Cardiac fibroblast (primary cell): ENCODE measurements around the gene POLR1A.

Source experiments
- DNase-seq, 2 donors: peaks; one replicate each; pipeline versions ENCODE4 v3.0.0 to v3.0.0-alpha.2; 2010; ENCODE audit warnings: low read depth in 2 of 2
- H3K4me3 ChIP-seq, 2 donors: replicated peaks in 1 of 2; 1 replicate in 1 of 2; 2 replicates in 1 of 2; pipeline ENCODE4 v1.5.1; 2011; ENCODE audit warnings: low read depth in 2 of 2, low read length in 2 of 2, mild to moderate bottlenecking in 2 of 2, moderate library complexity in 1 of 2
- CTCF ChIP-seq: IDR thresholded peaks from one replicate; pipeline ENCODE4 v1.5.1; 2011; ENCODE audit warnings: low read depth, mild to moderate bottlenecking, low read length, inconsistent platforms

POLR1A gene

GRCh38 chr2:85990084-85990483 lies 115.6 kb downstream of the POLR1A start:
- no peak for TF ChIP-seq CTCF
- DNase-seq, result no peak
- no peak overlapping the region for H3K4me3 ChIP-seq

- no peak for TF ChIP-seq CTCF
- H3K4me3 ChIP-seq, result no peak overlapping the region
- DNase-seq, result no peak
Measured at GRCh38 chr2:85989288-85989865, 116.3 kb downstream of the POLR1A start.

GRCh38 chr2:85988914-85989270 lies 116.8 kb downstream of the POLR1A start:
- DNase-seq, result no peak
- H3K4me3 ChIP-seq, result no peak overlapping the region
- no peak for TF ChIP-seq CTCF

GRCh38 chr2:85988175-85988913 lies 117.3 kb downstream of the POLR1A start:
- H3K4me3 ChIP-seq, result no peak overlapping the region
- peak in 1 of 2 donors; percentile 22 for DNase-seq
- no peak for TF ChIP-seq CTCF

- no peak for DNase-seq
- TF ChIP-seq CTCF, result no peak
- no peak overlapping the region for H3K4me3 ChIP-seq
Measured at GRCh38 chr2:85987266-85988174, 118.2 kb downstream of the POLR1A start.

- no peak overlapping the region for H3K4me3 ChIP-seq
- DNase-seq, result no peak
- TF ChIP-seq CTCF, result no peak
Measured at GRCh38 chr2:85986121-85986520, 119.6 kb downstream of the POLR1A start.
